ENCODE data around the gene ZEB1.

Gene ZEB1

DNA sequence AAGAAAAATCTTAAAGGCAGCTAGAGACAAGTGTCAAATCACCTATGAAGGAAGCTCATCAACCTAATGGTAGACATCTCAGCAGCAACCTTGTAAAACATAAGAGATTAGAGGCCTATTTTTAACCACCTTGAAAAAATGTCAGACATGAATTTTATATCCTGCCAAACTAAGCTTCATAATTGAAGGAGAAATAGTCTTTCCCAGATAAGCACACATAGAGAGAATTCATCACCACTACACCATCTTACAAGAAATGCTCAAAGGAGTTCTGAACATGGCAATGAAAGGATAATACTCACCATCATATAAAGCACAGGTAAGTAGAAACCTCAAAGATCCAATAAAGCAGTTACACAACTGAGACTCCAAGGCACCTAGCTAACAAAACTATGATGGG is 156.5 kb downstream of the ZEB1 start:
- Histone ChIP-seq H3K27ac (ENCODE audit: low read depth in 2 of 2, low read length in 2 of 2) (no peak overlapping the region), H3K9me3 (ENCODE audit: control insufficient read depth in 2 of 2, low read length in 2 of 2) (peaks cover 0 to 2% of the 10 kb centered on the region in 2 donors), H3K27me3 (ENCODE audit: control insufficient read depth in 2 of 2, insufficient read depth in 2 of 2, low read length in 2 of 2) (no peaks in the 10 kb centered on the region), H3K4me3 (ENCODE audit: low read length in 2 of 2) (no peak overlapping the region), H3K9ac (ENCODE audit: low read depth in 1 of 2, low read length in 2 of 2) (no peak overlapping the region), H3K36me3 (ENCODE audit: control insufficient read depth in 2 of 2, insufficient read depth in 2 of 2, low read length in 2 of 2) (no peaks in the 10 kb centered on the region), H3K4me1 (ENCODE audit: control insufficient read depth in 2 of 2, insufficient read depth in 2 of 2, low read length in 2 of 2) (no peaks in the 10 kb centered on the region)

DNA sequence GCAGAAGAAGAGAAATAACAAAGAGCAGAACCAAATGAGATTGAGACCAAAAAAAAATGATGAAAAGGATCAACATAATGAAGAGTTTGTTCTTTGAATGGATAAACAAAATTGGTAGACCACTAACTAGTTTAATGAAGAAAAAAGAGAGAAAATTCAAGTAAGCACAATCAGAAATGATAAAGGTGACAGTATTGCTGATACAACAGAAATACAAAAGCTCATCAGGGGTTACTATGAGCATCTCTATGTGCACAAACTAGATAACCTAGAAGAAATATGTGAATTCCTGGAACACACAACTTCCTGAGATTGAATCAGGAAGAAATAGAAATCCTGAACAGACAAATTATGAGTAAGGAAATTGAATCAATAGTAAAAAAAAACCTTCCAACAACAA is 157.1 kb downstream of the ZEB1 start:
- no peak overlapping the region for H3K9ac ChIP-seq (ENCODE audit: low read depth in 1 of 2, low read length in 2 of 2)
- H3K27me3 ChIP-seq (ENCODE audit: control insufficient read depth in 2 of 2, insufficient read depth in 2 of 2, low read length in 2 of 2) = no peaks in the 10 kb centered on the region
- H3K4me1 ChIP-seq (ENCODE audit: control insufficient read depth in 2 of 2, insufficient read depth in 2 of 2, low read length in 2 of 2) = no peaks in the 10 kb centered on the region
- H3K36me3 ChIP-seq (ENCODE audit: control insufficient read depth in 2 of 2, insufficient read depth in 2 of 2, low read length in 2 of 2) = no peaks in the 10 kb centered on the region
- H3K4me3 ChIP-seq (ENCODE audit: low read length in 2 of 2) = no peak overlapping the region
- H3K27ac ChIP-seq (ENCODE audit: low read depth in 2 of 2, low read length in 2 of 2) = no peak overlapping the region
- peaks cover 0 to 2% of the 10 kb centered on the region in 2 donors for H3K9me3 ChIP-seq (ENCODE audit: control insufficient read depth in 2 of 2, low read length in 2 of 2)

DNA sequence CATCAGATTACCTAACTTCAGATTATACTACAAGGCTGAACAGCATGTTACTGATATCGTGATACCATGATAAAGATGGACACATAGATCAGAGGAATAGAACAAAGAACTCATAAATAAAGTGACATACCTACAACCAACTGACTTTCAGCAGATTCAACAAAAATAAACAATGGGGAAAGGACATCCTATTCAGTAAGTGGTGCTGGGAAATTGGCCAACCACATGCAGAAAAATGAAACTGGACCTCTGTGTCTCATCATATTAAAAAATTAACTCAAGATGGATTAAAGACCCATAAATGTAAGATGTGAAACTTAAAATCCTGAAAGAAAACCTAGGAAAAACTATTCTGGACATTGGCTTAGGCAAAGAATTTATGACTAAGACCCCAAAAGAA is 158.6 kb downstream of the ZEB1 start:
- Histone ChIP-seq H3K4me1 (ENCODE audit: control insufficient read depth in 2 of 2, insufficient read depth in 2 of 2, low read length in 2 of 2) (no peaks in the 10 kb centered on the region), H3K27me3 (ENCODE audit: control insufficient read depth in 2 of 2, insufficient read depth in 2 of 2, low read length in 2 of 2) (no peaks in the 10 kb centered on the region), H3K9me3 (ENCODE audit: control insufficient read depth in 2 of 2, low read length in 2 of 2) (peaks cover 0 to 2% of the 10 kb centered on the region in 2 donors), H3K4me3 (ENCODE audit: low read length in 2 of 2) (no peak overlapping the region), H3K27ac (ENCODE audit: low read depth in 2 of 2, low read length in 2 of 2) (no peak overlapping the region), H3K36me3 (ENCODE audit: control insufficient read depth in 2 of 2, insufficient read depth in 2 of 2, low read length in 2 of 2) (no peaks in the 10 kb centered on the region), H3K9ac (ENCODE audit: low read depth in 1 of 2, low read length in 2 of 2) (no peak overlapping the region)

DNA sequence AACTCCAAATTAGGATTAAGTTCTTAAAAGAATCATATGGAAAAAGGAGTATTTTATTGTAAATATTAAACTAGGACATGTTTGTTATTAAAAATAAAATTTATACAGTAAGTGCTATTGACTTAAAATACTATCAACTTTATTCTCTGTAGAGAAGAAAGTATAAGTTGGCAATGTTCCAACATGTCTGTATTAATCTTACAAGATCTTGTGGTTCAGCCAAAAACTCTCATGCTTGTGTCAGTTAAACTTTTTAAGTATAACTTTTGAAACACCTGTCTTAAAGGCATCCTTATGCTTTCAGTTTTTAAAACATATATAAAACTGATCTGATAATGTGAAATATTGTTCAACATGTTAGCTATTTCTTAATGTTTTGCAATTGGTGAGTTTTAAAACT is 160.7 kb downstream of the ZEB1 start:
- H3K27ac ChIP-seq (ENCODE audit: low read depth in 2 of 2, low read length in 2 of 2) = no peak overlapping the region

DNA sequence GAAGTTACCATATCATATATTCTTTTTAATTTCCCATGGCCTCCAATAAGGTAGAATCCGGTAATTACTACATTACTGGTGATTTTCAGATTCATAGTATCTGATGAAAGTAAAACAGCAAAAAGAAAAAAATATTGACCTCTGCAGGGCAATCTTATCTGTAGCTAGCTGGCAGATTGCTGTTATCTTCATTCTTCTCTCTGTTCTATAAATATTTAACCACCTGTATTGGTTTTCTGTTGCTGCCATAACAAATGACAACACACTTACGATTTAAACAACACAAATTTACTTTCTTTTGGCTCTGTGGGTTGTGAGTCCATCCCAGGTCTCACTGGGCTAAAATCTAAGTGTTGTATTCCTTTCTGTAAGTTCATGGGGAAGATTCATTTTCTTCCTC is 164.5 kb downstream of the ZEB1 start:
- Histone ChIP-seq H3K27ac (ENCODE audit: low read depth in 2 of 2, low read length in 2 of 2) (no peak overlapping the region), H3K4me1 (ENCODE audit: control insufficient read depth in 2 of 2, insufficient read depth in 2 of 2, low read length in 2 of 2) (no peaks in the 10 kb centered on the region), H3K9me3 (ENCODE audit: control insufficient read depth in 2 of 2, low read length in 2 of 2) (no peaks in the 10 kb centered on the region), H3K27me3 (ENCODE audit: control insufficient read depth in 2 of 2, insufficient read depth in 2 of 2, low read length in 2 of 2) (no peaks in the 10 kb centered on the region), H3K36me3 (ENCODE audit: control insufficient read depth in 2 of 2, insufficient read depth in 2 of 2, low read length in 2 of 2) (no peaks in the 10 kb centered on the region), H3K4me3 (ENCODE audit: low read length in 2 of 2) (no peak overlapping the region), H3K9ac (ENCODE audit: low read depth in 1 of 2, low read length in 2 of 2) (no peak overlapping the region)

More for the DNA sequence above, 160.7 kb downstream of the ZEB1 start:
- no peaks in the 10 kb centered on the region for H3K36me3 ChIP-seq (ENCODE audit: control insufficient read depth in 2 of 2, insufficient read depth in 2 of 2, low read length in 2 of 2)
- H3K4me1 ChIP-seq (ENCODE audit: control insufficient read depth in 2 of 2, insufficient read depth in 2 of 2, low read length in 2 of 2) = no peaks in the 10 kb centered on the region
- no peaks in the 10 kb centered on the region for H3K27me3 ChIP-seq (ENCODE audit: control insufficient read depth in 2 of 2, insufficient read depth in 2 of 2, low read length in 2 of 2)
- H3K9ac ChIP-seq (ENCODE audit: low read depth in 1 of 2, low read length in 2 of 2) = no peak overlapping the region
- H3K4me3 ChIP-seq (ENCODE audit: low read length in 2 of 2) = no peak overlapping the region
- H3K9me3 ChIP-seq (ENCODE audit: control insufficient read depth in 2 of 2, low read length in 2 of 2) = peaks cover 0 to 2% of the 10 kb centered on the region in 2 donors

DNA sequence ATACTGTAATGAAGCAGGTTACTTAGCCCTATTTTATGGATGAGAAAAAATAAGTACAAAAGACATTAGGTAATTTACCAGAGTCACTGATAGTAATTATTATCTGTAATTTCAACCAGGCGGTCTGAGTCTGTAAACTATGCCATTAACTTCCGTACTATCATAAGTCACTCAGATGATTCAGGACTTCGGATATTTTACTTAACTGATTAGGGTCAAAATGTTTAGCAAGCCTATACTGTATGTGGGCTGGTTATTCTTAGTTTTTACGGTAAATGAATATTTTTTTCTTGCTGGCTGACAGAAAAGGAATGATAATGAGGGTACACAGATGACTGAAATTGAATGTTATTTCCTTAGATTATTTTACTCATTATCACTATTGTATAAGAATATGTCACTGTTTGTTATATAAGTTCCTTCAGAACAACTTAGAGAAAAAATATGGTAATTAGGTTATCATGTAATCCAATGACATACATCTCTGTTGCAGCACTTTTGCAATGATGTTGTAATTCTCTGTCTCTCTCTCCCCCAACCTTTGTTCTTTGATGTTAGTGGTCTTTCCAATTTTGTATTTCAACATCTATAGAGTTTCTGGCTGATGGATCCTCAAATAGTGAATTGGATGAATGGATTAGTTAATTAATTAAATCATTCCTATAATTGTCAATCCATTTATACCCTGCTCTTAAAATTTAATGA is 165.6 kb downstream of the ZEB1 start:
- no peaks in the 10 kb centered on the region for H3K27me3 ChIP-seq (ENCODE audit: control insufficient read depth in 2 of 2, insufficient read depth in 2 of 2, low read length in 2 of 2)
- H3K9ac ChIP-seq (ENCODE audit: low read depth in 1 of 2, low read length in 2 of 2) = no peak overlapping the region
- no peak overlapping the region for H3K27ac ChIP-seq (ENCODE audit: low read depth in 2 of 2, low read length in 2 of 2)
- no peaks in the 10 kb centered on the region for H3K9me3 ChIP-seq (ENCODE audit: control insufficient read depth in 2 of 2, low read length in 2 of 2)
- H3K36me3 ChIP-seq (ENCODE audit: control insufficient read depth in 2 of 2, insufficient read depth in 2 of 2, low read length in 2 of 2) = no peaks in the 10 kb centered on the region
- H3K4me1 ChIP-seq (ENCODE audit: control insufficient read depth in 2 of 2, insufficient read depth in 2 of 2, low read length in 2 of 2) = no peaks in the 10 kb centered on the region
- no peak overlapping the region for H3K4me3 ChIP-seq (ENCODE audit: low read length in 2 of 2)

DNA sequence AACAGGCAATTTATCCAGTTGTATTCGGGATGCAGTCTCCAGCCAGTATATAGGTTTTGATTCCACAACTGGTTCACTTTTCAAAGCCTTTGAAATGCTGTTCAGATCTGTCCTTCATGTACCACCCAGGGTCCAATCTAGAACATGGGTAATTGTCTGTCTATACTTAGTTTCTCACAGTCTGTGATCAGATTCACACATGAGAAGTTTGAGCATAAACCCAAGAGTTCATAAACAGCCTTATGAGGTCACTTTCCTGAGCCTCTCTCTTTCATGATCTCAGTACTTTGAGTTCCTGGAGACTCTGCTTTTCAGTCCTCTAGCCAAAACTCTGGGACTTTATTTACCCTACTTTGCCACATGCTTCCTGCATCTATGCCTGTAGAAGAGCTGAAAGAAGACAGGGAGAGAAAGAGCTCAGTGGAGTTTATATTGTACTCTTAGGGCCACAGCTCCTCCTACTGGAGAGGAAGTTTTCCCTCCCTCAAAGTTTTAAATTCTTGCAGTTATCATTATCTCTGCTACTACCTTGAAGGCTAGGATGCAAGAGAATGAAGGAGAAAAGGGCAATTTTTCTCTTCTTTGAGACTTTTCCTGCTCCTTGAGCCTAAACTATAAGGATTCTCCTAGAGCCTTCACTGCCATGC is 172.0 kb downstream of the ZEB1 start:
- no peak overlapping the region for H3K27ac ChIP-seq (ENCODE audit: low read depth in 2 of 2, low read length in 2 of 2)
- H3K4me1 ChIP-seq (ENCODE audit: control insufficient read depth in 2 of 2, insufficient read depth in 2 of 2, low read length in 2 of 2) = no peaks in the 10 kb centered on the region
- H3K9me3 ChIP-seq (ENCODE audit: control insufficient read depth in 2 of 2, low read length in 2 of 2) = no peaks in the 10 kb centered on the region
- no peak overlapping the region for H3K9ac ChIP-seq (ENCODE audit: low read depth in 1 of 2, low read length in 2 of 2)
- no peaks in the 10 kb centered on the region for H3K36me3 ChIP-seq (ENCODE audit: control insufficient read depth in 2 of 2, insufficient read depth in 2 of 2, low read length in 2 of 2)
- no peak overlapping the region for H3K4me3 ChIP-seq (ENCODE audit: low read length in 2 of 2)
- no peaks in the 10 kb centered on the region for H3K27me3 ChIP-seq (ENCODE audit: control insufficient read depth in 2 of 2, insufficient read depth in 2 of 2, low read length in 2 of 2)

DNA sequence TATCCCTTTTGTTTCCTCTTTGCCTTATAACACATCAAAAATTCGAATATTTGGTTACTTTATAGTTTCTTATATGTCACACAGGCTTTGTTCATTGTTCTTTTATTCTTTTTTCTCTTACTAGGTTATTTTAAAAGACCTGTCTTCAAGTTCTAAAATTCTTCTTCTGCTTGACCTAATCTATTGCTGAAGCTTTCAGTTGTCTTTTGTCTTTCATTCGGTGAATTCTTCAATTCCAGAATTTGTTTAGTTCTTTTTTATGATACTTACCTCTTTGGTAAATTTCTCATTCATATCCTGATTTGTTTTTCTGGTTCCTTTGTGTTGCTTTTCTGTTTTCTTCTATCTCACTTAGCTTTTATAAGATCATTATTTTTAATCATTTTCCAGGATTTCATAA is 188.4 kb downstream of the ZEB1 start:
- H3K9ac ChIP-seq (ENCODE audit: low read depth in 1 of 2, low read length in 2 of 2) = no peak overlapping the region
- no peaks in the 10 kb centered on the region for H3K36me3 ChIP-seq (ENCODE audit: control insufficient read depth in 2 of 2, insufficient read depth in 2 of 2, low read length in 2 of 2)
- H3K27ac ChIP-seq (ENCODE audit: low read depth in 2 of 2, low read length in 2 of 2) = no peak overlapping the region
- no peaks in the 10 kb centered on the region for H3K27me3 ChIP-seq (ENCODE audit: control insufficient read depth in 2 of 2, insufficient read depth in 2 of 2, low read length in 2 of 2)
- H3K4me3 ChIP-seq (ENCODE audit: low read length in 2 of 2) = no peak overlapping the region
- no peaks in the 10 kb centered on the region for H3K4me1 ChIP-seq (ENCODE audit: control insufficient read depth in 2 of 2, insufficient read depth in 2 of 2, low read length in 2 of 2)
- no peaks in the 10 kb centered on the region for H3K9me3 ChIP-seq (ENCODE audit: control insufficient read depth in 2 of 2, low read length in 2 of 2)

DNA sequence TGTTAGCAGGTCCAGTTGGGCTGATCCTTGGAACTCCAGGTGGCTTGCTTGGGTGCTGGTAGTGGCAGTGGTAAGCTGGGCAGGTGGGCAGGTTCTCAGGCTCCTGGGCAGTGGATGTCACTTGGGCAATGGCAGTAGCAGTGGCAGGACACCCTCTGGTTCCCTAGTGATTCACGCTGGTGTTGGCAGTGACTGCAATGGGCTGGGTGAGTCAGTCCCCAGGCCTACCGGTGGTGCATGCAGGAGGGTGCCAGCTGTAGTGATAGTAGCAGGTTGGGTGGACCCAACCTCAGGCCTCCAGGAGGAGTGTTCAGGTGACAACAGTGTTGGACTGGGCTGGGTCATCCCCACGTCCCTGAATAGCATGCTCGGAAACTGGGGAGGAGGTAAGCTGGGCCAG is 189.2 kb downstream of the ZEB1 start:
- H3K27me3 ChIP-seq (ENCODE audit: control insufficient read depth in 2 of 2, insufficient read depth in 2 of 2, low read length in 2 of 2) = no peaks in the 10 kb centered on the region
- H3K27ac ChIP-seq (ENCODE audit: low read depth in 2 of 2, low read length in 2 of 2) = no peak overlapping the region
- no peak overlapping the region for H3K4me3 ChIP-seq (ENCODE audit: low read length in 2 of 2)
- H3K9ac ChIP-seq (ENCODE audit: low read depth in 1 of 2, low read length in 2 of 2) = no peak overlapping the region
- no peaks in the 10 kb centered on the region for H3K9me3 ChIP-seq (ENCODE audit: control insufficient read depth in 2 of 2, low read length in 2 of 2)
- H3K36me3 ChIP-seq (ENCODE audit: control insufficient read depth in 2 of 2, insufficient read depth in 2 of 2, low read length in 2 of 2) = no peaks in the 10 kb centered on the region
- H3K4me1 ChIP-seq (ENCODE audit: control insufficient read depth in 2 of 2, insufficient read depth in 2 of 2, low read length in 2 of 2) = no peaks in the 10 kb centered on the region

DNA sequence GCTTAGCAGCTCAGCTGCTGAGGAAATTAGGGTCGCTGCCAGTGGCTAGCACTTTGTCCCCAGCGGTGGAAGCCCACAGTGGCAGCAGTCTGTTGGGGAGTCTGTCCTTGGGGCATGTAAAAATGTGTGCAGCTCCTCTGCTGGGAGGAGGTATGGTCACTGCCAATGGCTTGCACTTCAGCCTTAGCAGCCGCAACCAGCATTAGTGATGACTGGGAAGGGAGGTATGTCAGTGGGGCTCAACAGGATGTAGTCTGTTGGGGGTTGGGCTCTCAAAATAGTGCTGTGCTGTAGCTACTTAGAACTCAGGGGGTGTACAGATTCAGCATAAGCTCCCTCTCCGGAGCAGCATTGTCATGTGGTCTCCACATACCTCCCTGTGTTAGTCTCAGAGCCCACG is 189.9 kb downstream of the ZEB1 start:
- no peaks in the 10 kb centered on the region for H3K36me3 ChIP-seq (ENCODE audit: control insufficient read depth in 2 of 2, insufficient read depth in 2 of 2, low read length in 2 of 2)

More for the DNA sequence above, 189.9 kb downstream of the ZEB1 start:
- Histone ChIP-seq H3K4me3 (ENCODE audit: low read length in 2 of 2) (no peak overlapping the region), H3K9me3 (ENCODE audit: control insufficient read depth in 2 of 2, low read length in 2 of 2) (no peaks in the 10 kb centered on the region), H3K27ac (ENCODE audit: low read depth in 2 of 2, low read length in 2 of 2) (no peak overlapping the region), H3K4me1 (ENCODE audit: control insufficient read depth in 2 of 2, insufficient read depth in 2 of 2, low read length in 2 of 2) (no peaks in the 10 kb centered on the region), H3K27me3 (ENCODE audit: control insufficient read depth in 2 of 2, insufficient read depth in 2 of 2, low read length in 2 of 2) (no peaks in the 10 kb centered on the region), H3K9ac (ENCODE audit: low read depth in 1 of 2, low read length in 2 of 2) (no peak overlapping the region)

Measured in mucosa of rectum (tissue), 2 donors.